ENCODE results near the gene SPEG. TPM values are rescaled to one million over a fixed set of nuclear protein-coding genes. Genes with fewer than 3 reads are reported as not detected.

The SPEG gene
- polyA plus RNA-seq, 2 of the 4 experiments (the other 2 are of a cell fraction), result 2.3 to 11.5 TPM

DNA sequence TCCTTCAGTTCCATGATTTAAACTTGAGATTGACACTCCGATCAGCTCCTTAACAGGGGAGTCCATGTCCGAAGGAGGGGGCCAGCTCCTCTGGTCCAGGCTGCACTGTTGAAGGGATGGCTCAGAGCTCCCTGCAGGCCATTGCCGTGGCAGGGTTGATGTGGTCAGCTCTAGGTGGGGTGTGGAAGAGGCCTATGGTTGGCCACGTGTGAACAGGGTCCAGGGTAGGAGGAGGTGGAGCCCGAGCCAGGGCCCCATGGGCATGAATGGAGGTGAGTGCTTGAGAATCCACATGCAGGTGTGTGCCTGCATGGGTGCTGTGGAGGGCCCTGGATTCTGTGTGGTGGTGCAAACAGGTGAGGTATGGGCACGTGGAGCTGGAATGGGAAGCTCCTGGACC is 1.1 kb downstream of the SPEG start:
- ATAC-seq (no peak), DNase-seq (ENCODE audit: low read depth in 1 of 2, low spot score in 1 of 2) (no peak), FAIRE-seq (no peak)
- Histone ChIP-seq H3K4me1 (peaks cover 3% of the 10 kb centered on the region), H3K9me3 (no peaks in the 10 kb centered on the region), H3K4me2 (no peak overlapping the region), H3K27ac (no peak overlapping the region), H3K4me3 (no peak overlapping the region)
- TF ChIP-seq ZFP36 (IDR thresholded peaks at IDR 0.05; ENCODE audit: borderline replicate concordance, partially characterized antibody) (no peak), CBX8 (IDR thresholded peaks at IDR 0.05) (no peak), CEBPB (IDR thresholded peaks at IDR 0.05) (no peak), EHMT2 (IDR thresholded peaks at IDR 0.05; ENCODE audit: low read depth) (no peak), EHF (CRISPR knock-in tag; IDR thresholded peaks at IDR 0.05) (no peak), HOXB13 (CRISPR knock-in tag; IDR thresholded peaks at IDR 0.05; ENCODE audit: low read depth) (no peak), FOSB (CRISPR knock-in tag; IDR thresholded peaks at IDR 0.05) (no peak)
- TF ChIP-seq, protein P1, sequence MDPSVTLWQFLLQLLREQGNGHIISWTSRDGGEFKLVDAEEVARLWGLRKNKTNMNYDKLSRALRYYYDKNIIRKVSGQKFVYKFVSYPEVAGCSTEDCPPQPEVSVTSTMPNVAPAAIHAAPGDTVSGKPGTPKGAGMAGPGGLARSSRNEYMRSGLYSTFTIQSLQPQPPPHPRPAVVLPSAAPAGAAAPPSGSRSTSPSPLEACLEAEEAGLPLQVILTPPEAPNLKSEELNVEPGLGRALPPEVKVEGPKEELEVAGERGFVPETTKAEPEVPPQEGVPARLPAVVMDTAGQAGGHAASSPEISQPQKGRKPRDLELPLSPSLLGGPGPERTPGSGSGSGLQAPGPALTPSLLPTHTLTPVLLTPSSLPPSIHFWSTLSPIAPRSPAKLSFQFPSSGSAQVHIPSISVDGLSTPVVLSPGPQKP (IDR thresholded peaks at IDR 0.05; ENCODE audit: low read depth, low read length), result no peak
- TF ChIP-seq, protein P2, sequence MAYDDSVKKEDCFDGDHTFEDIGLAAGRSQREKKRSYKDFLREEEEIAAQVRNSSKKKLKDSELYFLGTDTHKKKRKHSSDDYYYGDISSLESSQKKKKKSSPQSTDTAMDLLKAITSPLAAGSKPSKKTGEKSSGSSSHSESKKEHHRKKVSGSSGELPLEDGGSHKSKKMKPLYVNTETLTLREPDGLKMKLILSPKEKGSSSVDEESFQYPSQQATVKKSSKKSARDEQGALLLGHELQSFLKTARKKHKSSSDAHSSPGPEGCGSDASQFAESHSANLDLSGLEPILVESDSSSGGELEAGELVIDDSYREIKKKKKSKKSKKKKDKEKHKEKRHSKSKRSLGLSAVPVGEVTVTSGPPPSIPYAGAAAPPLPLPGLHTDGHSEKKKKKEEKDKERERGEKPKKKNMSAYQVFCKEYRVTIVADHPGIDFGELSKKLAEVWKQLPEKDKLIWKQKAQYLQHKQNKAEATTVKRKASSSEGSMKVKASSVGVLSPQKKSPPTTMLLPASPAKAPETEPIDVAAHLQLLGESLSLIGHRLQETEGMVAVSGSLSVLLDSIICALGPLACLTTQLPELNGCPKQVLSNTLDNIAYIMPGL (CRISPR knock-in tag; IDR thresholded peaks at IDR 0.05; ENCODE audit: borderline replicate concordance), result no peak
- TF ChIP-seq, protein P3, sequence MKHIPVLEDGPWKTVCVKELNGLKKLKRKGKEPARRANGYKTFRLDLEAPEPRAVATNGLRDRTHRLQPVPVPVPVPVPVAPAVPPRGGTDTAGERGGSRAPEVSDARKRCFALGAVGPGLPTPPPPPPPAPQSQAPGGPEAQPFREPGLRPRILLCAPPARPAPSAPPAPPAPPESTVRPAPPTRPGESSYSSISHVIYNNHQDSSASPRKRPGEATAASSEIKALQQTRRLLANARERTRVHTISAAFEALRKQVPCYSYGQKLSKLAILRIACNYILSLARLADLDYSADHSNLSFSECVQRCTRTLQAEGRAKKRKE (CRISPR knock-in tag; IDR thresholded peaks at IDR 0.05; ENCODE audit: low read depth), result no peak
- TF ChIP-seq, protein P4, sequence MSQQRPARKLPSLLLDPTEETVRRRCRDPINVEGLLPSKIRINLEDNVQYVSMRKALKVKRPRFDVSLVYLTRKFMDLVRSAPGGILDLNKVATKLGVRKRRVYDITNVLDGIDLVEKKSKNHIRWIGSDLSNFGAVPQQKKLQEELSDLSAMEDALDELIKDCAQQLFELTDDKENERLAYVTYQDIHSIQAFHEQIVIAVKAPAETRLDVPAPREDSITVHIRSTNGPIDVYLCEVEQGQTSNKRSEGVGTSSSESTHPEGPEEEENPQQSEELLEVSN (IDR thresholded peaks at IDR 0.05; ENCODE audit: borderline replicate concordance, low read depth), result no peak
- POLR2A ChIA-PET, result interaction anchor here (0.5 kb wide), 1 partner anchor 11 kb away, joined by 3 read pairs; no protein-coding TSS in a partner anchor
- WGBS (ENCODE audit: missing lambda C conversion rate), result 74% methylated on average over 6 of the region's 6 CpGs
- CTCF ChIA-PET, result interaction anchor here (1.4 to 89.4 kb wide), 4 partner anchors 23 to 71 kb away, joined by 4 to 3291 read pairs (median 18); partner anchors contain the start of genes ASIC4, CHPF, GMPPA and TMEM198

DNA sequence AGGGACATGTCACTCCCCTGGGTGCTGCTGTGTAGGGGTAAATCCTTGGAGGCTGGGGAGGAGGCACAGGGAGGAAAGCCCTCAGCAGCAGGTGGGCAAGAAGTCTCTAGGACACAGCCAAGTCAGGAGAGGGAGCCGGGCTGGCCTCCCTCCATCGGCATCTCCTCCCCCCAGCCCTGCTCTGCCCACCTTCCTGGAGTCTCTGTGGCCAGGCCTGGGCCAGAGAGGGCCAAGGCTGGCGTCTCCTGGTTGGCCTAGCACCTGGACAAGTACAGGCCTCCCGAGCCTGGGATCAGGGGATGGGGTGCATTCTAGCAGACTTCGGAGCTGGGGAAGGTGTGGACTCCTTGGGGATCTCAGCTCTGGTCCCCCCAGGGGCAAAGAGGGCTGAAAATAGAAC is 1.8 kb downstream of the SPEG start:
- Histone ChIP-seq H3K4me3 (no peak overlapping the region), H3K27ac (no peak overlapping the region), H3K4me2 (no peak overlapping the region), H3K4me1 (peaks cover 11% of the 10 kb centered on the region), H3K9me3 (no peaks in the 10 kb centered on the region)
- ChIA-PET CTCF (interaction anchor here (0.8 to 89.4 kb wide), 5 partner anchors 8 to 70 kb away, joined by 4 to 3291 read pairs (median 15); partner anchors contain the start of genes ASIC4, CHPF, GMPPA and TMEM198), POLR2A (no interaction called here)
- DNase-seq (ENCODE audit: low read depth in 1 of 2, low spot score in 1 of 2), result no peak
- 65% methylated on average over 4 of the region's 5 CpGs for WGBS (ENCODE audit: missing lambda C conversion rate)
- no peak for ATAC-seq
- TF ChIP-seq POLR2AphosphoS2 (conservative IDR thresholded peaks at IDR 0.05; ENCODE audit: low read length), result no peak
- no peak for TF ChIP-seq CHD2 (IDR thresholded peaks at IDR 0.05; ENCODE audit: low read length, partially characterized antibody)
- no peak for TF ChIP-seq NPAS2 (CRISPR knock-in tag; IDR thresholded peaks at IDR 0.05; ENCODE audit: borderline replicate concordance)
- TF ChIP-seq EP300 (IDR thresholded peaks at IDR 0.05), result no peak
- no peak for TF ChIP-seq HDAC2 (IDR thresholded peaks at IDR 0.05)
- no peak for TF ChIP-seq JUNB (IDR thresholded peaks at IDR 0.05)
- no peak for TF ChIP-seq TFCP2L1 (CRISPR knock-in tag; IDR thresholded peaks at IDR 0.05)
- no peak for TF ChIP-seq KDM5A (IDR thresholded peaks at IDR 0.05)
- TF ChIP-seq, protein P3 (CRISPR knock-in tag; IDR thresholded peaks at IDR 0.05; ENCODE audit: low read depth), result no peak
- TF ChIP-seq GATA3 (IDR thresholded peaks at IDR 0.05; ENCODE audit: borderline replicate concordance), result no peak
- no peak for TF ChIP-seq MAZ (IDR thresholded peaks at IDR 0.05; ENCODE audit: borderline replicate concordance, low read depth, low read length)
- TF ChIP-seq HOXB5 (CRISPR knock-in tag; IDR thresholded peaks at IDR 0.05), result no peak
- TF ChIP-seq KDM1A (IDR thresholded peaks at IDR 0.05; ENCODE audit: low read depth), result no peak
- no peak for TF ChIP-seq NFE2L2 (conservative IDR thresholded peaks at IDR 0.05; ENCODE audit: low read length)
- TF ChIP-seq, protein P5, sequence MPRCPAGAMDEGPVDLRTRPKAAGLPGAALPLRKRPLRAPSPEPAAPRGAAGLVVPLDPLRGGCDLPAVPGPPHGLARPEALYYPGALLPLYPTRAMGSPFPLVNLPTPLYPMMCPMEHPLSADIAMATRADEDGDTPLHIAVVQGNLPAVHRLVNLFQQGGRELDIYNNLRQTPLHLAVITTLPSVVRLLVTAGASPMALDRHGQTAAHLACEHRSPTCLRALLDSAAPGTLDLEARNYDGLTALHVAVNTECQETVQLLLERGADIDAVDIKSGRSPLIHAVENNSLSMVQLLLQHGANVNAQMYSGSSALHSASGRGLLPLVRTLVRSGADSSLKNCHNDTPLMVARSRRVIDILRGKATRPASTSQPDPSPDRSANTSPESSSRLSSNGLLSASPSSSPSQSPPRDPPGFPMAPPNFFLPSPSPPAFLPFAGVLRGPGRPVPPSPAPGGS (IDR thresholded peaks at IDR 0.05), result no peak
- FAIRE-seq, result no peak

Data from A549 (cell line).